ENCODE results near the gene CAMK2A. TPM values are rescaled to one million over a fixed set of nuclear protein-coding genes. Genes with fewer than 3 reads are reported as not detected.
A peak's percentile ranks its signal among the peaks of the same experiment; 100 is the strongest.

CAMK2A gene
- total RNA-seq, 1 experiment from 2014 or later: 0.13 TPM

GRCh38 chr5:150211156-150212030 lies 78.2 kb downstream of the CAMK2A start:
- peaks cover 29% of the 10 kb centered on the region for H3K4me1 ChIP-seq (replicated peaks; ENCODE audit: insufficient read depth)
- no peak overlapping the region for H3K4me3 ChIP-seq
- TF ChIP-seq CTCF (conservative IDR thresholded peaks at IDR 0.05) (no peak), EZH2 (IDR thresholded peaks at IDR 0.05; ENCODE audit: low read depth) (no peak)
- H3K9me2 ChIP-seq (ENCODE audit: insufficient read depth): no peaks in the 10 kb centered on the region
- no peaks in the 10 kb centered on the region for H3K27me3 ChIP-seq (ENCODE audit: insufficient read depth, low read depth)
- H3K4me2 ChIP-seq: no peak overlapping the region
- H3K9me3 ChIP-seq (ENCODE audit: insufficient read depth, low read depth): no peaks in the 10 kb centered on the region
- H4K20me1 ChIP-seq (ENCODE audit: insufficient read depth): no peaks in the 10 kb centered on the region
- peak in 1 of 2 experiments; percentile 56 for DNase-seq
- ChIA-PET POLR2A (ENCODE audit: unreplicated experiment) (interaction anchor here (0.6 to 0.7 kb wide), 2 partner anchors 45 to 139 kb away, joined by 4 to 8 read pairs; no protein-coding TSS in a partner anchor), CTCF (interaction anchor here (0.6 kb wide), 1 partner anchor 141 kb away, joined by 3 read pairs; no protein-coding TSS in a partner anchor)
- no peaks in the 10 kb centered on the region for H3K36me3 ChIP-seq (ENCODE audit: low read depth)
- peaks cover 22% of the 10 kb centered on the region; the same call in 1 of the 2 replicates for H3F3A ChIP-seq (ENCODE audit: insufficient read depth, low read depth)
- no peaks in the 10 kb centered on the region for H3K79me2 ChIP-seq (ENCODE audit: low read depth)
- no peak overlapping the region for H3K27ac ChIP-seq
- no peak overlapping the region for H2AFZ ChIP-seq
- intact Hi-C loops (cut with micrococcal nuclease; ENCODE audit: unreplicated experiment): loop anchor here (10.0 kb wide), 1 partner anchor 167 kb away; no protein-coding TSS in a partner anchor
- no TSS peak for BruUV-seq (replicated peaks)

GRCh38 chr5:150210644-150211043 lies 78.9 kb downstream of the CAMK2A start:
- intact Hi-C loops (cut with micrococcal nuclease; ENCODE audit: unreplicated experiment): loop anchor here (10.0 kb wide), 1 partner anchor 166 kb away; no protein-coding TSS in a partner anchor
- Histone ChIP-seq H3K79me2 (ENCODE audit: low read depth) (no peaks in the 10 kb centered on the region), H3K9me2 (ENCODE audit: insufficient read depth) (no peaks in the 10 kb centered on the region), H3K4me3 (no peak overlapping the region), H3K36me3 (ENCODE audit: low read depth) (no peaks in the 10 kb centered on the region), H3K4me1 (replicated peaks; ENCODE audit: insufficient read depth) (peaks cover 22% of the 10 kb centered on the region), H3K27ac (no peak overlapping the region), H2AFZ (no peak overlapping the region), H3F3A (ENCODE audit: insufficient read depth, low read depth) (peaks cover 22% of the 10 kb centered on the region; the same call in 1 of the 2 replicates), H3K9me3 (ENCODE audit: insufficient read depth, low read depth) (no peaks in the 10 kb centered on the region), H3K27me3 (ENCODE audit: insufficient read depth, low read depth) (no peaks in the 10 kb centered on the region), H3K4me2 (no peak overlapping the region), H4K20me1 (ENCODE audit: insufficient read depth) (no peaks in the 10 kb centered on the region)
- TF ChIP-seq EZH2 (IDR thresholded peaks at IDR 0.05; ENCODE audit: low read depth): no peak
- no peak for TF ChIP-seq CTCF (conservative IDR thresholded peaks at IDR 0.05)
- no peak for DNase-seq
- no TSS peak for BruUV-seq (replicated peaks)
- POLR2A ChIA-PET (ENCODE audit: unreplicated experiment): interaction anchor here (0.6 kb wide), 1 partner anchor 44 kb away, joined by 4 read pairs; no protein-coding TSS in a partner anchor
- CTCF ChIA-PET: interaction anchor here (0.7 kb wide), 1 partner anchor 42 kb away, joined by 3 read pairs; no protein-coding TSS in a partner anchor

GRCh38 chr5:150209099-150209635 lies 80.4 kb downstream of the CAMK2A start:
- peak overlapping the region; percentile 29; the same call in 1 of the 2 replicates for H3K4me3 ChIP-seq
- POLR2A ChIA-PET (ENCODE audit: unreplicated experiment): no interaction called here
- no TSS peak for BruUV-seq (replicated peaks)

More at GRCh38 chr5:150209099-150209635, 80.4 kb downstream of the CAMK2A start:
- no peaks in the 10 kb centered on the region for H3K79me2 ChIP-seq (ENCODE audit: low read depth)
- no peaks in the 10 kb centered on the region for H4K20me1 ChIP-seq (ENCODE audit: insufficient read depth)
- TF ChIP-seq CTCF (conservative IDR thresholded peaks at IDR 0.05): no peak
- TF ChIP-seq EZH2 (IDR thresholded peaks at IDR 0.05; ENCODE audit: low read depth): no peak
- H2AFZ ChIP-seq: peak overlapping the region; percentile 84
- H3K9me3 ChIP-seq (ENCODE audit: insufficient read depth, low read depth): no peaks in the 10 kb centered on the region
- H3K27me3 ChIP-seq (ENCODE audit: insufficient read depth, low read depth): no peaks in the 10 kb centered on the region
- H3K9me2 ChIP-seq (ENCODE audit: insufficient read depth): no peaks in the 10 kb centered on the region
- H3K4me1 ChIP-seq (replicated peaks; ENCODE audit: insufficient read depth): peaks cover 22% of the 10 kb centered on the region
- peak overlapping the region; percentile 74 for H3K4me2 ChIP-seq
- intact Hi-C loops (cut with micrococcal nuclease; ENCODE audit: unreplicated experiment): loop anchor here (2.0 kb wide), 2 partner anchors 48 to 208 kb away; partner anchors contain the start of genes HMGXB3 and TIGD6
- CTCF ChIA-PET: interaction anchor here (0.5 to 0.7 kb wide), 3 partner anchors 46 to 146 kb away, joined by 3 to 4 read pairs (median 3); no protein-coding TSS in a partner anchor
- H3K27ac ChIP-seq: peak overlapping the region; percentile 50
- H3K36me3 ChIP-seq (ENCODE audit: low read depth): no peaks in the 10 kb centered on the region
- peak; percentile 83 to 84 for DNase-seq
- H3F3A ChIP-seq (ENCODE audit: insufficient read depth, low read depth): peaks cover 22% of the 10 kb centered on the region; the same call in 1 of the 2 replicates
